Superior temporal gyrus (tissue), 1 donor: ENCODE measurements around the gene IRF3.

ENCODE experiments used
- DNase-seq: peaks from one replicate; pipeline ENCODE4 v3.0.0-alpha.2; 2016; ENCODE audit errors: extremely low spot score

The IRF3 gene

DNA sequence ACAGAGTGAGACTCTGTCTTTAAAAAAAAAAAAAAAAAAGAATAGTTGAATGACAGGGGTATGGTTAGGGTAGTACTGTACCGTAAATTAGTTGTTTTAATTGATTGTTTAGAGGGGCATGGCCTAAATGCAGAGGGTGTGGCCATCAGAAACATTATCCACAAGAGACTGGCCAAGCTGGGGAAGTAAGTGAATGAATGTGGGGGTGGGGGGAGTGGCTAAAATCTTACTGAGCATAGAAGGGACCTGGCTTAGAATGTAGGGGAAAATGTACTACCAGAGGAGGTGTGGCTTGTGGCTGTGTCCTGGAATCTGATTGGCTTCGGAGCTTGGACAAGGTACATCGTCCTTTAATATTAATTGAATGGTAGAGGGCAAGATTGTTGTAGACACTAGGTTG lies 3.9 kb upstream of the IRF3 start:
- no peak for DNase-seq

DNA sequence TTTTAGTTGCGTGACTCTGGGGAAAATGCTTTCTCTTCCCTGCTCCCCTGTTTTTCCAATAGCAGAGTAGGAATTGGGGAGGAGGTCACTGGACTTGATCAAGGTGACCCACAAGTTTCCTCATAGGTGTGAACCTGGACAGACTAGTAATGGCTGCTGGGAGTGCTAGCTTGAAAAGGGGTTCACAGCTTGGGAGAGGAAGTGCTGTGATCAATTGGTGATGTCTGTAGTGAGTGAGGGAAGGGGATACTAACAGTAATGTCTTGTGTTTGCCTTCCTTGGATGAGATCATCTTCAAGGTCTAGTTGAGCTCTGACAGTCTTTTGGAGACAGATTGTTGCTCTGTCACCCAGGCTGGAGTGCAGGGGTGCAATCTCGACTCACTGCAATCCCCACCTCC lies 1.8 kb upstream of the IRF3 start:
- no peak for DNase-seq

DNA sequence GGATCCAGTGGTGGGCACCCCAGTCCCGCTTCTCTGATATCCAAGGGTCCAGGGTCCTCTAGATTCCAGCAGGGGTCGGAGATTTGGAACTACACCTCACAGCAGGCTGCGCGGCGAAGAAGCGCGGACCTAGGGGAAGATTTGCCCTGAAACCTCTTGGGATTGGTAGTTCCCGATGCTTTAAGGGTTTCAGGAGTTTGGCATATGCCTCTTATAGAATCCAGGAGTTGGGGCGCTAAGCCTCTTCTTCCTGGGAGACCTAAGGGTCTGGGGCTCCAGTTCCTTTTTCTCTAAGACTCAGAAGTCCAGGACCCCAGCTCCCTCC lies 425 bp upstream of the IRF3 start:
- no peak for DNase-seq

DNA sequence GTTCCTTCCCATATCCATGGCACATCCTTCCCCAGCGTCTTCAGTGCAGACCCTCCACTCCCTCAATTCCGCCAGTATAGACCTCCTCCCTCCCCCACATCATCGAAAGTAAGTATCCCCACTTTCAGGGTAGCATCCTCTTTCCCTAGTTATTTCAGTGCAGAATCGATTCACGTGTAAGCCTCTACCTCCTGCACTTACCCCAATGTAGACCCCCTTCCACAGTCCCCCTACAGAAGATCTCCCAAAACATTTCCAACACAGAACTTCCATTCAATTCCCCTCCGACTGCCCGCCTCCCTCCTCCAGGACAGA lies 664 bp downstream of the IRF3 start:
- no peak for DNase-seq

DNA sequence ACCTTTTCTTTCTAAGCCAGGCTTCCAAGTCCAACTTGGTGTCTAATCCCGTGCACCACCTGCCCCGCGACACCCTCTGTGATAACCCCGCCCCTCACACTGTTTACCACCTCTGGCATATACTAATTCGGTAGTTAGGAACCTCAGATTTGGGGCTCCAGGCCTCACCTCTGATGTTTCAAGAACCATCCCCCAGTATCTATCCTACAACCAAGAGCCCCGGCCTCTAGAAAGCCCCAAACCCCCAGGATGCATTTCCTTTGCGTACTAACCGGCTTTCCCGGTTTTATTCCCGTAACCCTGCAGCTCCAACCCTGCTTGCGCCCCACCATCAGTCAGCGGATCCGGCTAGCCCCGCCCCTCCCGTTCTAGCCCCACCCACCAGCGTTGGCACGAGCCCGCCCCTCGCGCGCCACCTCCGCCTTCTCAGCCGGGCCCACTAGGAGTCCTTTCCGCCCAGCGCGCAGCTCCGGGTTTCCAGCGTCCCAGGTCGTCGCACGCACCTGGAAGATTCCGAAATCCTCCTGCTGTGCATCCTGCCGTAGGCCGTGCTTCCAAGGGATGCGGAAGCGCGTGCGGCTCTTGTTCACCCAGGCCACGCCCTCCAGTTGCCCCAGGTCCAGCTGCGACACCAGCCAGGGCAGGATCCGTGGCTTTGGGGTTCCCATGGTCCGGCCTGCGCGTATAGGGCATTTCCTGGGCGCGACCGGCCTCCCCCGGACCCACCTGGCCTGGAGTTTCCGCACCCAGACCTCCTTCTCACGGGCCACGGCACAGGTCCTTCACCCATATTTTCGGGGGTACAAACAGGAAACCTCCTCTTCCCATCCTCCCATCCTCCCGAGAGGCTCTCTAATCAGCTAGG lies 1.3 kb downstream of the IRF3 start:
- DNase-seq: peak; percentile 81

DNA sequence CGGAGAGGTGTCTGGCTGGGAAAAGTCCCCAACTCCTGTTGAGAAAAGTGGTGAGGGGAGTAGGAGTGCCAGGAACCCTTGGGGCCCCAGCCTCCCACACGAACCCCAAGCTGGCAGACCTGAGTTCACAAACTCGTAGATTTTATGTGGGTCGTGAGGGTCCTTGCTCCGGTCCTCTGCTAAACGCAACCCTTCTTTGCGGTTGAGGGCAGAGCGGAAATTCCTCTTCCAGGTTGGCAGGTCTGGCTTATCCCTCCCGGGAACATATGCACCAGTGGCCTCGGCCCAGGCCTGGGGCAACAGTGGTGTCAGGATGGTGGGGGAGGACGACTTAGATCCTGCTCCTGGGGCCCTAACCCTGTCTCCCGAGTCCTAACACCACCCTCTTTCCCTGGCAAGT lies 2.4 kb downstream of the IRF3 start:
- no peak for DNase-seq

DNA sequence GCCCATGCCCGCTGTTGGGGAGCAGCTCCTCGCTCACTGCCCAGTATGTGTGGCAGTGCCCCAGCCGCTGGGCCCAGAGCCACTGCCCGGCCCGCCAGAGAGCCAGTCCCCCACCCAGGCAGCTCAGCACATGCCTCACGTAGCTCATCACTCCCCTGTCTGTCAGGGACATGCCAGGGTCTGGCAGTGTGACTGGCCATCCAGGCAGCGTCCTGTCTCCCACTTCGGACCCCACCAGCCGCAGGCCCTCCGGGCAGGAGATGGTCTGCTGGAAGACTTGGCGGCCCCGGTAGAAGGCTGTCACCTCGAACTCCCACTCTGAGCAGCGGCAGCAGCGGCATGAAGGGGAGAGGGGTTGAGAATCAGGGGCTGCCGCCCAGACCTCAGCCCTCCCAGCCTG lies 3.6 kb downstream of the IRF3 start:
- DNase-seq: no peak

DNA sequence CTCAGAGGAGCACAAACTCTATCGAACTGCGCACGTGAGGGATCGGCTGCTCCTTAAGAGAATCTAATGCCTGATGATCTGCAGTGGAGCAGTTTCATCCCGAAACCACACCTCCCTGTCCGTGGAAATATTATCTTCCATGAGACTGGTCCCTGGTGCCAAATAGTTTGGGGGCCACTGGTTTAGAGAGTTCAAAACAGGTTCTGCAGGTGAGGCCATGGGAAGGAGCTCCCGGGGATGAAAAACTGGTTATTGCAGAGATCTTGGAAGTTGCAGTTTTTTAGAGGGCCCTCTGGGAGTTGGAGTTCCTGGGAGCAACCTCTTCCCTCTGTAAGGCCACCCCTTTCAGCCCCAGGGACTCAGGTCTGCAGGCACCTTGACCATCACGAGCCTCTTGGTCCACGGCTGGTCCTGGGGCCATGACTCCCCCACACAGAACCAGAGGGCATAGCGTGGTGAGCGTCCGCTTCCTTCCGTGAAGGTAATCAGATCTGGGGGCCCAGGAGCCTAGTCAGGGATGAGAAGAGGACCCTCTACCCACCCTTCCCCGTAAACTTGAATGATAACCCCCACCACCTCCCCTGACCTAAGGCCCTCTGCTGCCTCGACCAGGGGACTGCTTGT lies 5.2 kb downstream of the IRF3 start:
- no peak for DNase-seq

DNA sequence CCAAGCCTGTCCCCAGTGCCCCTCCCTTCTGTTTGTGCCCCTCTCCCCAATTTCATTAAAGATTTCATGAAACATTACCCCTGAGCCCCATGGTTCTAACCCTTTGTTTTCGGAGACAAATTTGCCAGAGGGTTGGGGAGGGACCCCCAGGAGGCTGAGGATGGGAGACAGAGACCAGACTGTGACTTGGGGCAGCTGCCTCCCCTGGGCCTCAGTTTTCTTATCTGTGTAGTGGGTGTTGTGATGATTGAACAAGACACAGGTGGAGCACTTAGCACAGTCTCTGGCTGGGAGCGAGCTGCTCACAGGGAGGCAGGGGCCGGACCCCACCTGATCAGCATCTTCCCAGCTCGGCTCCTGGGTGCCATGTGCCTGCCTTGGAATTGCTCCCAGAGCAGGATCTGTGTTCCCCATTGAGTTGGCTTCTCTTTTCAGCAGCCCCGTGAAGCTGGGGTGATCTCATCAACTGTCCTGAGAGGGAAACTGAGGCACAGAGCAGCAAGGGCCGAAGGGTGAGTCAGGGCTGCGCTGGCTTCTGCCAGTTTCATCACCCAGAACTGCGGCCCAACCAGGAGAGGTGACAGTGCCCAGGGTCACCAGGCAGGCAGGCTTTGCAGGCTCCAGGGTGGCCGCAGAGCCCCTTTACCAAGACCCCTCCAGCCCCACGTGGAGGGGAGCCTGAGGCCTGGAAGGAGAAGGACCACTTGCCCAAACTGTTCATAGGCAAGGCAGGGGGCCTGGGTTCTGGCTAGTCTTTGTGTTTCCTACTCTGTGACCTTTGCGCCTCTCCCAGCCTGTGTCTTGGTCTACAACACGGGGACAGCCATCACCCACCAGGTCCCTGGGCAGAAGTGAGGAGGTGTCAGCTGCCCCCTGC lies 6.9 kb downstream of the IRF3 start:
- no peak for DNase-seq

DNA sequence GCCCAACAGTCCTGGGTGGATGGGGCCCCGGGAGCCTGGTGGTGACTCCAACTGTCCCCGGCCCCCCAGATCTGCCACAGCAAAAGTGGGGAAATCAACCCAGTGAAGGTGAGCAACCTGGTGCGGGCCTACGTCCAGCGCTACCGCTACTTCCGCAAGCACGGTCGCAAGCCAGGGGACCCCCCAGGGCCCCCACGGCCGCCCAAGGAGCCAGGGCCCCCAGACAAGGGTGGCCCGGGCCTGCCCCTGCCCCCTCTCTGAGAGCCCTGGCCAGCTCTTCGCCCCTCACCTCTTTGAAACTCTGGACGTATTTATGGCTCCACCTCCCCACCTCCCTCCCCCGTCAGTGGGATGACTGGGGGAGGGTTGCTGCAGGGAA lies 7.5 kb downstream of the IRF3 start:
- DNase-seq: no peak

DNA sequence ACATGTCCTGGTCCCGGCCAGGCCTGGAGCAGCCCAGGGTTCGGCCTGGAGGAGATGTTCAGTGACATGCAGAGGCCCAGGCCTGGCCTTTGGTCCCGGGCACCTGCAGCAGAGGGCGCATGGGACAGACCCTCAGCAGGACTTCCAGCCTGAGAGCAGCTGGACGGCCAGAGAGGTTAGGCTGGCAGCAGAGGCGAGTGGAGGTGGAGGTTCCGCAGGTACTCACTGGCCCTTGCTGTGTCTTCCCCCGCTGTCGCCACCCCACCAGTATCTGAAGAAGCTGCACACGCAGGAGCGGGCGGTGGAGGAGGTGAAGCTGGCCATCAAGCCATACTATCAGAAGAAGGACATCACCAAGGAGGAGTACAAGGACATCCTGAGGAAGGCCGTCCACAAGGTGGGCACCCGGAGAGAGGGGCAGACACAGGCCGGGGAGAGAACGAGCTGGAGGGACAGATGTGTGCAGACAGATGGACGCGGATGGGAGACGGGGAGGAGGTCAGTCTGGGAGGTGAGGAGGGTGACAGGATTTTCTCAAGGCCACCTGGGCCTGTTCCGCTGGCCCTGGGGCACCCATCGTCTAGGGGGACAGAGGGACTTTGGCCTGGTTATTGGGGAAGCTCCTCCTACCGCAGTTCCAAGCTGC lies 8.0 kb downstream of the IRF3 start:
- DNase-seq: no peak

DNA sequence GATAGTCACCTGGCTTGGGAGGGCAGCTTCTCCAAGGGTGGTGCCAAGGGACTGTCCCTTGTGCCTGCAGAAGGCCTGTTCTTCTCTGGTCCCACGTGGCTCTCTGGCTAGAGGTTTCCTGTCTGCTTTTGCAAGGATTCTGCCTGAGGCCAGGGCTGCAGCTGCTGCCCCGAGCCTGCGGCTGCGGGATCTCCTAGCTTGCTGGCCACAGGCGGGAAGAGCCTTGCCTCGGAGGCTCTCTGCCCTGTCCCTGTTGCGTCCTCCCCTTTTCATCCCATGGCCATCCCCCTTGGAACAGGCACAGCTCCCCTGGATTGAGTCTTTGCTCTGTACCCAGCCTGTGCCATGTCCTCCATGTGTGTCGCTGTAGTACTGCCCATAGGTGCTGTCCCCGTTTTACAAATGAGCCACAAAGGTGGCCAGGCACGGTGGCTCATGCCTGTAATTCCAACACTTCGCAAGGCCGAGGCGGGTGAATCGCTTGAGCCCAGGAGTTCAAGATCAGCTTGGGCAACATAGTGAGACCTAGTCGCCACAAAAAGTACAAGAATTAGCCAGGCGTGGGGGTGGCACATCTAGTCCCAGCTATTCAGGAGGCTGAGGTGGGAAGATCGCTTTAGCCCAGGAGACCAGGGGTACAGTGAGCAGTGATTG lies 9.1 kb downstream of the IRF3 start:
- DNase-seq: no peak

DNA sequence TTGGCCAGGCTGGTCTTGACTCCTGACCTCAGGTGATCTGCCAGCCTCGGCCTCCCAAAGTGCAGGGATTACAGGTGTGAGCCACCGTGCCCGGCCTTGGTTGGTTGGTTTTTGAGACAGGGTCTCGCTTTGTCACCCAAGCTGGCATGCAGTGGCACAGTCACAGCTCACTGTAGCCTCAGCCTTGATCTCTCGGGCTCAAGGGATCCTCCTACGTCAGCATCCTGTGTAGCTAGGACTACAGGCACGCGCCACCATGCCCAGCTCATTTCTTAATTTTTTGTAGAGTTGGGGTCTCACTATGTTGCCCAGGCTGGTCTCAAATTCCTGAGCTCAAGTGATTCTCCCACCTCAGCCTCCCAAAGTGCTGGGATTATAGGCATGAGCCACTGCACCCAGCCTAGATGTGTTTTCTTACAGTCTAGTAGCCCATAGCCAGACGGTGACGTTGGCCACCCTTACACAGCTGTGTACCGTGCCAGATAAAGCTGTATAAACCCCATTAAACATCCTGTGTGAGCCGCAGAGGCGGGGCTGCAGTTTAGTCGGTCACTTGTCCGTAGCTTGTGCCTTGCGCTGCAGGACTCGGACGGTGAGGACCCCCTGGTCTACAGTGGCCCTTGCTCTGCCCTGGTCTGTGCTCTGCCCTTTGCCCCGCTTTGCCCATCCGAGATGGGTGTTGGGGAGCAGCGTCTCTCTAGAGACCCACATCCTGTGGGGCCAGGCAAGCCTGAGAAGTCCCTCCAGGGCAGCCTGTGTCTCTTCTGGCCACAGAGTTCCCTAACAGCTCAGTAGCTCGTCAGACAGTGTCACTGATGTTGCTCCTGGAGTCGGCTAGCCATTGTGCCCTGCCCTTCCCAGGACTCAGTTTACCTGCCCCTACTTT lies 9.8 kb downstream of the IRF3 start:
- no peak for DNase-seq

DNA sequence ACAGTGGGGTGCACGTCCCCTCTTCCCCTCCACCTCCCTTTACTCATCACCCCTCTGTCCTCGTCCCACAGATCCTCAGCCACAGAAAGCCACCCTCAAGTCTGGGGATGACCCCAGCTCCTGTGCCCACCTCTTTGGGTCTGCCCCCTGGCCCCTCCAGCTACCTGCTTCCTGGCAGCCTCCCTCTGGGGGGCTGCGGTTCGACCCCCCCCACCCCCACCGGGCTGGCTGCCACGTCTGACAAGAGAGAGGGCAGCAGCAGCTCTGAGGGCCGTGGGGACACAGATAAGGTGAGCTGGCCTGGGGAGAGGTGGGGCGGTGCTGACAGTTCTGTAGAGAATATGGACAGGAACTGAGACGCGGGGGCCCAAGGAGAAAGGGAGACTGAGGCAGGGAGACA lies 11.1 kb downstream of the IRF3 start:
- no peak for DNase-seq

DNA sequence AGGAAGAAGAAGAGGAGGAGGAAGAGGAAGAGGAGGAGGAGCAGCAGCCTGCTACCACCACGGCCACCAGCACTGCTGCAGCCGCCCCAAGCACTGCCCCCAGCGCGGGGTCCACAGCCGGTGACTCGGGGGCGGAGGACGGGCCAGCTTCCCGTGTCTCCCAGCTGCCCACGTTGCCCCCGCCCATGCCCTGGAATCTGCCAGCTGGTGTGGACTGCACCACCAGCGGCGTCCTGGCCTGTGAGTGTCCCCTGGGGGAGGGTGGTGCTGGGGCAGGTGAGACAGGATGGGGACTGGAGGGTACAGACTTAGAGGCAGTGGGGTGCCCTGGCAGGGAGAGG lies 12.2 kb downstream of the IRF3 start:
- no peak for DNase-seq

DNA sequence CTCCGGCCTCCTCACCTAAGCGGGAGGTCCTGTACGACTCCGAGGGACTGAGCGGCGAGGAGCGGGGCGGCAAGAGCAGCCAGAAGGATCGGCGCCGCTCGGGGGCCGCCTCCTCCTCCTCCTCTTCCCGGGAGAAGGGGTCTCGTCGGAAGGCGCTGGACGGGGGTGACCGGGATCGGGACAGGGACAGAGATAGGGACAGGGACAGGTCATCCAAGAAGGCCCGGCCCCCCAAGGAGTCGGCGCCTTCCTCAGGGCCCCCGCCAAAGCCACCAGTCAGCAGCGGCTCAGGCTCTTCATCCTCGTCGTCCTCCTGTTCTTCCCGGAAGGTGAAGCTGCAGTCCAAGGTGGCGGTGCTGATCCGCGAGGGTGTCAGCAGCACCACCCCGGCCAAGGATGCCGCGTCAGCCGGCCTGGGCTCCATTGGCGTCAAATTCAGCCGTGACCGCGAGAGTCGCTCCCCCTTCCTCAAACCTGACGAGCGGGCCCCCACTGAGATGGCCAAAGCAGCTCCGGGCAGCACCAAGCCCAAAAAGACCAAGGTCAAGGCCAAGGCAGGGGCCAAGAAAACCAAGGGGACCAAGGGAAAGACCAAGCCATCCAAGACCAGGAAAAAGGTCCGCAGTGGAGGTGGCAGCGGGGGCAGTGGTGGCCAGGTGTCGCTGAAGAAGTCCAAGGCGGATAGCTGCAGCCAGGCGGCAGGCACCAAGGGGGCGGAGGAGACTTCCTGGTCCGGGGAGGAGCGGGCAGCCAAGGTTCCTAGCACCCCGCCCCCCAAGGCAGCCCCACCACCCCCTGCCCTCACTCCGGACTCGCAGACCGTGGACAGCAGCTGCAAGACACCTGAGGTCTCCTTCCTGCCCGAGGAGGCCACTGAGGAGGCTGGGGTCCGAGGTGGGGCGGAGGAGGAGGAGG lies 12.8 kb downstream of the IRF3 start:
- no peak for DNase-seq

DNA sequence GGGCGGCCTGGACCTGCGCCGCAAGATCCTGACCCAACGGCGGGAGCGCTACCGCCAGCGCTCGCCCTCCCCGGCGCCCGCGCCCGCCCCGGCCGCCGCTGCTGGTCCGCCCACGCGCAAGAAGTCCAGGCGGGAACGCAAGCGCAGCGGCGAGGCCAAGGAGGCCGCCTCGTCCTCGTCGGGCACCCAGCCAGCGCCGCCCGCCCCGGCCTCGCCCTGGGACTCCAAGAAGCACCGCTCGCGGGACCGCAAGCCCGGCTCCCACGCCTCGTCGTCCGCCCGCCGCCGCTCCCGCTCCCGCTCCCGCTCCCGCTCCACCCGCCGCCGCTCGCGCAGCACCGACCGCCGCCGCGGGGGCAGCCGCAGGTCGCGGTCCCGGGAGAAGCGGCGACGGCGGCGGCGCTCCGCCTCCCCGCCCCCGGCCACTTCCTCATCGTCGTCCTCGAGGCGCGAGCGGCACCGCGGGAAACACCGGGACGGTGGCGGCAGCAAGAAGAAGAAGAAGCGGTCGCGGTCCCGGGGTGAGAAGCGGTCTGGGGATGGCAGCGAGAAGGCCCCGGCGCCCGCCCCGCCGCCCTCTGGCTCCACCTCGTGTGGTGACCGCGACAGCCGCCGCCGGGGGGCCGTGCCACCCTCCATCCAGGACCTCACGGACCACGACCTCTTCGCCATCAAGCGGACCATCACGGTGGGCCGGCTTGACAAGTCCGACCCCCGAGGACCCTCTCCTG lies 13.7 kb downstream of the IRF3 start:
- no peak for DNase-seq

DNA sequence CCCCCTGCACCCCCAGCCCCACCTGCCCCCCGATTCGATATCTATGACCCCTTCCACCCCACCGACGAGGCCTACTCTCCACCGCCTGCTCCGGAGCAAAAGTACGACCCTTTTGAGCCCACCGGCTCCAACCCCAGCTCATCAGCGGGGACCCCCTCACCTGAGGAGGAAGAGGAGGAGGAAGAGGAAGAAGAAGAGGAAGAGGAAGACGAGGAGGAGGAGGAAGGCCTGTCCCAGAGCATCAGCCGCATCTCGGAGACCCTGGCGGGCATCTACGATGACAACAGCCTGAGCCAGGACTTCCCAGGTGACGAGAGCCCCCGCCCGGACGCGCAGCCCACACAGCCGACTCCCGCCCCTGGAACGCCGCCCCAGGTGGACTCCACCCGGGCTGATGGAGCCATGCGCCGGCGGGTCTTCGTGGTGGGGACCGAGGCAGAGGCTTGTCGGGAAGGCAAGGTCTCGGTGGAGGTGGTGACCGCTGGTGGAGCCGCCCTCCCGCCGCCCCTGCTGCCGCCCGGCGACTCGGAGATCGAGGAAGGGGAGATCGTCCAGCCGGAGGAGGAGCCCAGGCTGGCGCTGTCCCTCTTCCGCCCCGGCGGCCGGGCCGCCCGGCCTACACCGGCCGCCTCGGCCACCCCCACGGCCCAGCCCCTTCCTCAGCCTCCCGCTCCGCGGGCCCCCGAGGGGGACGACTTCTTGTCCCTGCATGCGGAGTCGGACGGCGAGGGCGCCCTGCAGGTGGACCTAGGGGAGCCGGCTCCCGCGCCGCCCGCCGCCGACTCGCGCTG lies 14.4 kb downstream of the IRF3 start:
- no peak for DNase-seq
